CD4-positive, alpha-beta T cell (primary cell): ENCODE results near the gene GFOD1. TPM values are rescaled to one million over a fixed set of nuclear protein-coding genes. Genes with fewer than 3 reads are reported as not detected.

Experiments used
- ATAC-seq: fragments of 200-7000 bp; cut with Tn5 transposase; one replicate; pipeline ENCODE4 v1.10.0; 2022; ENCODE audit warnings: mild to moderate bottlenecking; ENCODE audit not compliant: poor library complexity
- CTCF ChIA-PET: fragments of 350-600 bp; sonication (Branson Sonifier 250); formaldehyde crosslinking; loops from one replicate; lab custom pipeline; 2021; ENCODE audit warnings: antibody characterized with exemption, inconsistent platforms; lab: Charles Lee
- POLR2A ChIA-PET: fragments of 350-600 bp; sonication (Branson Sonifier 250); formaldehyde crosslinking; loops from one replicate; lab custom pipeline; 2021; ENCODE audit warnings: antibody characterized with exemption, inconsistent platforms; lab: Charles Lee
- DNase-seq, 14 experiments: peaks; one replicate each; pipeline ENCODE4 v3.0.0-alpha.2; 2013 to 2020; ENCODE audit warnings: mixed read lengths in 2 of 14
- H3K27ac ChIP-seq, 2 donors: one replicate each; pipeline versions ENCODE4 v1.5.1 to v1.7.0; 2013; ENCODE audit warnings: low read length in 2 of 2, low read depth in 1 of 2, mild to moderate bottlenecking in 1 of 2
- H3K27me3 ChIP-seq, 2 experiments: 1 replicate in 1 of 2; 2 replicates in 1 of 2; pipeline versions ENCODE4 v1.6.1 to v1.7.0; 2013; ENCODE audit warnings: low read length in 2 of 2, control low read depth in 1 of 2, mild to moderate bottlenecking in 1 of 2, moderate library complexity in 1 of 2; ENCODE audit not compliant: insufficient read depth in 2 of 2, control insufficient read depth in 1 of 2
- H3K36me3 ChIP-seq: one replicate; pipeline ENCODE4 v1.6.1; 2013; ENCODE audit warnings: low read length, control low read depth; ENCODE audit not compliant: insufficient read depth
- H3K4me1 ChIP-seq: one replicate; pipeline ENCODE4 v1.6.1; 2013; ENCODE audit warnings: low read length, control low read depth; ENCODE audit not compliant: insufficient read depth
- H3K4me3 ChIP-seq: one replicate; pipeline ENCODE4 v1.5.1; 2013; ENCODE audit warnings: mild to moderate bottlenecking, low read length, moderate library complexity
- H3K9me3 ChIP-seq, 2 experiments: 1 replicate in 1 of 2; 2 replicates in 1 of 2; pipeline versions ENCODE4 v1.6.1 to v1.7.0; 2013; ENCODE audit warnings: low read length in 2 of 2, mild to moderate bottlenecking in 2 of 2, control low read depth in 1 of 2, moderate library complexity in 1 of 2; ENCODE audit not compliant: control insufficient read depth in 1 of 2, insufficient read depth in 1 of 2
- H3K27ac Mint-ChIP-seq: one replicate; pipeline ENCODE4 v1.8.0; 2020; ENCODE audit warnings: mixed read lengths
- H3K27me3 Mint-ChIP-seq: one replicate; pipeline ENCODE4 v1.8.0; 2021; ENCODE audit warnings: mixed read lengths
- H3K36me3 Mint-ChIP-seq: one replicate; pipeline ENCODE4 v1.8.0; 2021; ENCODE audit warnings: low read depth, mixed read lengths
- H3K4me1 Mint-ChIP-seq: one replicate; pipeline ENCODE4 v1.8.0; 2021; ENCODE audit warnings: low read depth, mixed read lengths
- H3K4me3 Mint-ChIP-seq: one replicate; pipeline ENCODE4 v1.8.0; 2020; ENCODE audit warnings: mild to moderate bottlenecking, mixed read lengths
- H3K9me3 Mint-ChIP-seq: one replicate; pipeline ENCODE4 v1.8.0; 2020; ENCODE audit warnings: mixed read lengths
- CTCF ChIP-seq: fragments of 200-600 bp; IDR thresholded peaks from one replicate; pipeline ENCODE4 v1.8.0; 2022; ENCODE audit warnings: antibody characterized with exemption, mild to moderate bottlenecking
- intact Hi-C, 2 experiments: fragments of 100-400 bp; cut with DNase I in 1 of 2; cut with micrococcal nuclease in 1 of 2; formaldehyde crosslinking; loops; one replicate each; pipeline versions ENCODE4 v1.15.1 to v1.9.0; 2023 to 2025; cut with DNase I, micrococcal nuclease
- total RNA-seq, 174 experiments: library from RNA in 2 of 174; stranded (reverse) in 2 of 174; gene quantifications; one replicate each; pipeline ENCODE4 v1.2.3 and lab custom pipeline; 2021 to 2026

Gene GFOD1
- total RNA-seq, 2 experiments from 2014 or later, result 1.3 to 2.0 TPM

DNA sequence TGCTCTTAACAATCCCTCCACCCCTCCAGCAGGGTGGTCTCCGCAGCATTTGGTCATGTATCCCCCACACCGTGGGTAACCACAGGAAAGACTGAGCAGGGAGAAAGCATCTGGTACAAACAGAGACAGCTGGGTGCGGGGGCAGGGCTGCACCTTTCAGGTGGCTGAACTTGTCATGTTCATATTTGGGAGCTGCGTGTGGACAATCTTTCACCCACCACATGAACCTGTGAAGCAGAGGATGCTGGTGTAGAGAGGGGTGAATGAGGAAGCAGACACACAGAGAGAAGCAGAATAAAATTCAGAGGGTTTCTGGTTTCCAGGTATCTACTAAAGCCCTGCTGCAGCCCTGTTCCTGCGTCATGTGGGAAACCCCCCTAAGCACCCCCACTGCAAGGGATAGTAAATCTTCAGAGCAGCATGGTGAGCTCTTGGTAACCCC, 8.9 kb downstream of the GFOD1 start:
- no peaks in the 10 kb centered on the region for H3K4me1 ChIP-seq
- Mint-ChIP-seq H3K4me1 (no peaks in the 10 kb centered on the region), H3K36me3 (no peaks in the 10 kb centered on the region), H3K9me3 (no peaks in the 10 kb centered on the region), H3K4me3 (no peak overlapping the region), H3K27ac (no peak overlapping the region), H3K27me3 (peaks cover 8% of the 10 kb centered on the region)
- ATAC-seq (peak; percentile 58), DNase-seq (peak in 2 of 14 experiments; percentile 20 to 33)
- no peaks in the 10 kb centered on the region for H3K36me3 ChIP-seq
- ChIA-PET CTCF (interaction anchor here (1.0 kb wide), 1 partner anchor 97 kb away, joined by 3 read pairs; no protein-coding TSS in a partner anchor), POLR2A (no interaction called here)
- no peaks in the 10 kb centered on the region for H3K27me3 ChIP-seq
- intact Hi-C loops, result no loop called here
- no peak overlapping the region for H3K4me3 ChIP-seq
- H3K27ac ChIP-seq, result no peak overlapping the region
- TF ChIP-seq CTCF, result no peak
- no peaks in the 10 kb centered on the region for H3K9me3 ChIP-seq

GRCh38 chr6:13474787-13475186, 12.6 kb downstream of the GFOD1 start:
- no peak overlapping the region for H3K4me3 Mint-ChIP-seq
- H3K4me1 Mint-ChIP-seq, result no peaks in the 10 kb centered on the region
- ChIA-PET POLR2A (no interaction called here), CTCF (no interaction called here)
- no peak overlapping the region for H3K27ac ChIP-seq
- H3K36me3 Mint-ChIP-seq, result no peaks in the 10 kb centered on the region
- no peaks in the 10 kb centered on the region for H3K27me3 ChIP-seq
- ATAC-seq (no peak), DNase-seq (no peak)
- no peak overlapping the region for H3K27ac Mint-ChIP-seq
- H3K4me1 ChIP-seq, result no peaks in the 10 kb centered on the region
- H3K9me3 ChIP-seq, result no peaks in the 10 kb centered on the region
- no peak overlapping the region for H3K4me3 ChIP-seq
- no peak for TF ChIP-seq CTCF
- H3K9me3 Mint-ChIP-seq, result no peaks in the 10 kb centered on the region
- H3K36me3 ChIP-seq, result no peaks in the 10 kb centered on the region
- H3K27me3 Mint-ChIP-seq, result no peaks in the 10 kb centered on the region
- intact Hi-C loops, result no loop called here

- Histone ChIP-seq H3K4me3 (no peak overlapping the region), H3K36me3 (no peaks in the 10 kb centered on the region), H3K27ac (no peak overlapping the region), H3K9me3 (no peaks in the 10 kb centered on the region), H3K4me1 (no peaks in the 10 kb centered on the region), H3K27me3 (no peaks in the 10 kb centered on the region)
- DNase-seq (no peak), ATAC-seq (no peak)
- Mint-ChIP-seq H3K4me1 (no peaks in the 10 kb centered on the region), H3K4me3 (no peak overlapping the region), H3K36me3 (no peaks in the 10 kb centered on the region), H3K27ac (no peak overlapping the region), H3K9me3 (no peaks in the 10 kb centered on the region), H3K27me3 (no peaks in the 10 kb centered on the region)
- TF ChIP-seq CTCF, result no peak
- intact Hi-C loops, result no loop called here
- POLR2A ChIA-PET, result no interaction called here
- CTCF ChIA-PET, result no interaction called here
These were observed 13.0 kb downstream of the GFOD1 start for GRCh38 chr6:13474360-13474759.
